Stimulated activated CD4-positive, alpha-beta T cell treated with anti-CD3 and anti-CD28 coated beads, Interleukin-1b, Interleukin-23, amount 100 ng/mL, for 24 hours (primary cell): ENCODE measurements around the gene PTPA.

Experiments
- DNase-seq, 4 experiments: peaks; one replicate each; pipeline ENCODE4 v3.0.0-alpha.2; 2020; ENCODE audit warnings: low read depth in 4 of 4, low spot score in 1 of 4

The PTPA gene

GRCh38 chr9:129081388-129081904 lies 29.8 kb upstream of the PTPA start:
- DNase-seq = peak in 1 of 4 experiments; percentile 16

DNA sequence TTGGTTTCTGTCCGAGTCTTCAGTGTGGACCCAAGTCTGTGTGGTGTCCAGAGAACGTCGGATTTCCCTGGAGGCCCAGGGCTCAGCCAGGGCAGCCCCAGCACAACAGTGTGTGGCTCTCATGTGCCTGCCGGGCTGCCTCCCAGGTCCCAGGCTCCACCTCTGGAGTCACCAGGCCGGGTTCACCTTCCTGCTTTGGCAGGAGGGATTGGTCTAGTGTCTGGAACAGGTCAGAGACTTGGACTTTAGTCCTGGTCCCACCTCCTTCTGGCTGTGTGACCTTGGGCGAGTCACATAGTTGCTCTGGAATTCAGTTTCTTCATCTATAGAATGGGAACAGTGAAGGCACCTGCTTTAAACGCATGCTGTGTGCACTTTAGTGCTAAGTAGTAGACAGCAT lies 27.1 kb upstream of the PTPA start:
- no peak for DNase-seq

DNA sequence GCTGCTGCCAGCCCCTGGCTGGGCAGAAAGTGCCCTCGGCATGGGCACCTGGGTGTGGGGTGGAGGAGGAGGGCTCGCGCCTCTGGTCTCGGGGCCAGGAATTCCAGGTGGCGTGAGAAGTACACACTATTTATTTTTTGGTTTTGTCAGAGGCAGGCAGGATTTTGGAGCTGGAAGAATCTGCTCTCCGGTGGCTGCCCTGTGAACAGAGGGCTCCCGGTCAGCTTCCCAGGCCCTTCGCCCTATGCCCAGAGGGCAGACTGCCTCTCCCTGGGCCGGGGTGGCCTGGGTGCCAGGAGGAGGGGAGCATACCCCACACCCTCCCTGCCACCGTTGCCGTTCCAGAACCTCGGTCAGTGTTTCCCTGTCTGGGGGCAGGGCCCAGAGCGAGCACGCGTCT lies 22.0 kb upstream of the PTPA start:
- no peak for DNase-seq

GRCh38 chr9:129093602-129094386 lies 17.4 kb upstream of the PTPA start:
- no peak for DNase-seq

- DNase-seq = no peak
Measured at GRCh38 chr9:129094387-129095169, 16.6 kb upstream of the PTPA start.

DNA sequence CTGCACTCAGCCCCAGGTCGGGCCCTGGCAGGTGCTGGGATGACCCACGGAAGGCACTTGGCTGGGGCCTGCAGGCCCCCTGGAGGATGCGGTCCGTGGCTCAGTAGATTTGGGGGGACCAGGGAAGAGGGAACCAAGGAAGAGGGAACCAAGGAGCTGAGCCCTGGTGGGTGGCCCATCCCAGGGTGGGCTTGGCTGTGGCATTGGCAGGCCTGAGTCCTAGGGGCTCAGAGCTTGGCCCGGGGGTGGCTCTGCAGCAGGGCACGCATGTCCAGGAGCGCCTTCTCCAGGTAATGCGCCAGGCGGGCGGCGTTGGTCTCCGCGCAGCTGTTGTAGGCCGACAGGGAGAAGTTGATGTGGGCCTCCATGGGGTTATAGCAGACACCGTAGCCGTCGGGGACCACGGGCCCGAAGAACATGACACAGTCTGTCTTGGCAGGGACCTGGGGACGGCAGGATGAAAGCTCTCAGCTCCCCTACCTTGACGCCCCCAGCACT lies 16.0 kb upstream of the PTPA start:
- DNase-seq = no peak

DNA sequence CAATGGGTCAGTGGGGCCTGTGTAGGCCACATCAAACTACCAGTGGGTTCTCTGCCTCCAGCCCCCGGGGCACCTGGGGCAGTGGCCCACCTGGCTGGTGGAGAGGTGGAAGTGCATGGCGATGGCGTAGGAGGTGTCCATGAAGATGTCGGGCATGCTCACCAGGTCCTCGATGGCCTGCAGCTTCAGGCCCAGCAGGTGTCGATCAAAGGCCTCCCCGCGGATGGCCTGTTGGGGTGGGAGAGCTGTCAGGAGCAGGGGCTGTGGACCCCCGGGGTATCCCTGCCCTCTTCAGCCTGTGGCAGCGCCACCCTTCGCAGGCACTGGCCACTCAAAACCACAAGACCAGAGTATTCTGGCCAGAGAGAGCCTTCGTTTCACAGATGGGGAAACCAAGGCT lies 15.3 kb upstream of the PTPA start:
- no peak for DNase-seq

DNA sequence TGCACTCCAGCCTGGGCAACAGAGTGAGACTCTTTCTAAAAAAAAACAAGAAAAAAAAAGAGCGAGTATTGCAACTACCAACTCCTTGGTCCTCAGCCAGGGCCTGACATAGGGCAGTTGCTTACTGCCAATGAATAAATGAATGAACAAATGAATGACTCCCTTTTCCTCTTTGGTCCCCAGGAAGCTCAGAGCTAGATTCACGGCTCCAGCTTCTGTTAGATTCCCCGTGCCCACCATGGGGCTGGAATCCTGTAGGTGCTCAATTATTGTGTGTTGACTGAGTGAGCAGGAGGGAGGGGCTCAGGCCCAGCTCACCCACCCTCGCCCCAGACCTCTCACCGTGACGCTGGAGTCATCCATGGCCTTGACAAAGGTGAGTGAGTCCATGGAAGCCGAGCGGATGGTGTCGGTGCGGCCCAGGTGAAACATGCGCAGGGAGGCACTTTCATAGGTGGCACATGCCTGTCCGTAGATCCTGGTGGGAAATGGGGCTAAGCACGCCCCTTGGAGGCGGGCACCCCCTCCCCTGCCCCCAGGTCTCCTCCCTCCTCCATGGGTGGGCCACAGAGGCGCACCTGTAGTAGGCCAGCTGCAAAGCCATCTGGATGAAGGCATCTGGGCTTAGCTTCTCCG lies 13.4 kb upstream of the PTPA start:
- no peak for DNase-seq

DNA sequence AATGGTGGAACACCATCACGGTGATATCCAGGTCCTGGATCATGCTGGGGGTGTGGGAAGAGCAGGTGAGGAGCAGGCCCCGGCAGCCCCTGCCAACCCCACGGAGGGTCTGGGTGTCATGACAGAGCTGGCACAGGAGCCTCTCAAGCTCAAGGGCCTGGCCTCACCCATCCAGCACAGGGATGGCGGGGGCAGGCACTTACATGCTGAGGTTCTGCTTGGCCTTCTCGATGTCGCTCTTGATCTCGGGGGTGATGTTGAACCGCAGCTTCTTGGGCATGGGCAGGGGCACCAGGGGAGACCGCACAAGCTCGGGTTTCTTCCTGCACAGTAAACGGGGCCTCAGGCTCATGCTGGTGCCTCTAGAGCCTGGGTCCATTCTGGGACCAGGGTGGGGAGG lies 12.9 kb upstream of the PTPA start:
- DNase-seq = no peak

- DNase-seq = no peak
Measured at GRCh38 chr9:129100383-129101169, 10.6 kb upstream of the PTPA start.

GRCh38 chr9:129101279-129101678 lies 9.9 kb upstream of the PTPA start:
- no peak for DNase-seq

- DNase-seq = no peak
Measured at GRCh38 chr9:129102095-129102525, 9.1 kb upstream of the PTPA start.

DNA sequence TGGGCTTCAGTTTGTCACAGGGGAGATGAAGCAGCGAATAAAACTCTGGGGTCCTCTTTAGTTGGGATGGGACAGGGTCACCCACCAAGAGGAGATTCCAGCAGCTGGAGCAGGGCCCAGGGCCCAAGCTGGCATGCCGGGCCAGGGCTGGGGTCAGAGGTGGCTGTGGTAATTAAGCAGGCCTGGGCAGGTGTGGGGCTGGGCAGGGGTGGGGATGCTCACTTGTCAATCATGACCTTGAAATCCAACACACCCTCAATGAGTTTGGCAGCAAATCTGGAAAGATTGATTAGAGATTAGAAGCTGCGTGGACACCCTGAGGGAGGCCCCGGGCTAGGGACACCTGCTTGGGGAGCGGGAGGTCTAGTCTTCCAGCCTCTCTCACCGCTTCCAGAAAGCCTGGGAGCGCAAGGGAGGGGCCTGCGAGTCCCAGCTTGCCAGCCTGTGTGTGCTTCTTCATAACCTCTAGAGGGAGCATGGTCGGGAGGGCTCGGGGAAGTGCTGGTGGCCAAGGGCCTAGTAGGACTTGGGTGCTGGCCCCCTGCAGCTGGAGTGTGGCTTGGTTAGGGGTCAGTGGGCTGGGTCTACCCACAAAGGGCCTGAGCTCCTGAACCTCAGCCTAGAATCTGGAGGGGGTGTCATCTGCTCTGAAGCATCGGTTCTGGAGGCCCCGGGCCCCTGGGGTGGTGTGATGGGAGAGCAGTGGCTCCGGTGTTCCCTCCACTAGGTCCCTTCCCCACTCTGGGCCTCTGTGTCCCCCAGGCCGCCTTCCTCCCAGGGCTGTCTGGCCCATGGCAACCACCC lies 8.2 kb upstream of the PTPA start:
- no peak for DNase-seq

- DNase-seq = no peak
Measured at GRCh38 chr9:129103595-129103965, 7.6 kb upstream of the PTPA start.

- no peak for DNase-seq
Measured at GRCh38 chr9:129104051-129104450, 7.2 kb upstream of the PTPA start.

DNA sequence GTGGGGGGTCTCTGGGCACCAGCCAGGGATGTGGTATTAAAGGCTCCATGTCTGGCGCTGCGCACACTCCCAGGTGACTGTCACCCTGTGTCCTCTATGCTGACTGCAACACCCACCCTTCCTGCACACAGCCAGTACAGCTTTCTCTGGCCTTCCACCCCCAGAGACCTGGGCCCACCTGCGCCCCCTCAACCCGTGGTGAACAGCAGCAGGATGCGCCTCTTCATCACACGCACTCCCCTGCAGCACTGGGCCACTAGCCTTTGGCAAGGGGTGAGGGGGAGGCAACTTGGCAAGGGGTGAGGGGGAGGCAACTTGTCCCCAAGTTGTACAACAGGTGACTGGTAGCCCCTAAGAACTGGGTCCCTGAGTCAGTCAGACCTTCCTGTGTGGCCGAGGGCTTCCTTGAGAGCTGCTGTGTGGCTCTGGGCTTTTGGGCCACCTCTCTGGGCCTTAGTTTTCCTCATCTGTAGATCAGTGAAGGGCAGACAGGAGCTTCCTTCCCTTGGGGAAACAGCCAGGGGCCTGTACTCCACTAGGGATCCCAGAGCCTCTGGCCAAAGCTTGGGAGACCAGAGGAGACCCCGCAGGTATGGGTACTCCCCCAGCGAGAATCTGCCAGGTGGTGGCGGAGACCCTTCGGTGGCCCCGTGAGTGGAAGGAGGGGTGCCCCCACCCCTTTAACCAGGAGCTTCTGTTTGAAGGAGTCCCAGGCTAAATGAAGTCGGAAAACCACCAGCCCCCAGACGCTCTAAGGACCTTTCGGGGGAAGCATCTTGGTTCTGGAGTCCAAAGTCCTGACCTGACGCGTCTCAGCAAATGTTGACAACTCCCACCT lies 5.1 kb upstream of the PTPA start:
- no peak for DNase-seq

GRCh38 chr9:129107651-129108050 lies 3.6 kb upstream of the PTPA start:
- DNase-seq = no peak

- no peak for DNase-seq
Measured at GRCh38 chr9:129108083-129108804, 3.0 kb upstream of the PTPA start.
